Astrocyte (in vitro differentiated cells and primary cell): ENCODE results near the gene SLC26A9.

Experiments used
- CTCF ChIP-seq: IDR thresholded peaks from 2 replicates; pipeline ENCODE4 v1.5.1; 2011; ENCODE audit warnings: low read depth, mild to moderate bottlenecking, inconsistent platforms, low read length, moderate library complexity; ENCODE audit not compliant: insufficient read depth
- EZH2 ChIP-seq: IDR thresholded peaks from 2 replicates; pipeline ENCODE4 v1.6.1; 2012; ENCODE audit warnings: mild to moderate bottlenecking, low read length, inconsistent platforms; ENCODE audit not compliant: insufficient read depth

GRCh38 chr1:205980237-205980870 lies 37.1 kb upstream of the SLC26A9 start:
- TF ChIP-seq CTCF (no peak), EZH2 (no peak)
